CD14-positive monocyte (primary cell): Measurements from ENCODE around the gene KRT24. TPM values are rescaled to one million over a fixed set of nuclear protein-coding genes. Genes with fewer than 3 reads are reported as not detected.

ENCODE experiments used
- DNase-seq, 3 donors: peaks; one replicate each; pipeline ENCODE4 v3.0.0-alpha.2; 2011 to 2022
- H2AFZ ChIP-seq: 2 replicates; pipeline ENCODE4 v1.6.0; 2012; ENCODE audit warnings: mild to moderate bottlenecking, low read depth, low read length, inconsistent platforms; ENCODE audit not compliant: insufficient read depth, poor library complexity, severe bottlenecking
- H3K27ac ChIP-seq, 2 donors: 1 replicate in 1 of 2; 2 replicates in 1 of 2; pipeline ENCODE4 v1.5.1; 2012 to 2013; ENCODE audit warnings: low read length in 2 of 2, control low read depth in 1 of 2, inconsistent platforms in 1 of 2, low read depth in 1 of 2, mild to moderate bottlenecking in 1 of 2
- H3K27me3 ChIP-seq, 2 donors: one replicate each; pipeline versions ENCODE4 v1.6.0 to v1.6.1; 2011 to 2013; ENCODE audit warnings: low read length in 2 of 2; ENCODE audit not compliant: control insufficient read depth in 2 of 2, insufficient read depth in 2 of 2
- H3K36me3 ChIP-seq, 2 donors: replicated peaks in 1 of 2; 1 replicate in 1 of 2; 2 replicates in 1 of 2; pipeline versions ENCODE4 v1.5.1 to v1.6.1; 2012 to 2013; ENCODE audit warnings: low read length in 2 of 2, control low read depth in 1 of 2, inconsistent platforms in 1 of 2, mild to moderate bottlenecking in 1 of 2; ENCODE audit not compliant: insufficient read depth in 2 of 2, control insufficient read depth in 1 of 2
- H3K4me1 ChIP-seq, 2 donors: 1 replicate in 1 of 2; 2 replicates in 1 of 2; pipeline versions ENCODE4 v1.5.1 to v1.6.1; 2012 to 2013; ENCODE audit warnings: low read length in 2 of 2, control low read depth in 1 of 2, inconsistent platforms in 1 of 2, mild to moderate bottlenecking in 1 of 2, moderate library complexity in 1 of 2; ENCODE audit not compliant: insufficient read depth in 2 of 2, control insufficient read depth in 1 of 2
- H3K4me2 ChIP-seq: replicated peaks from 2 replicates; pipeline ENCODE3; 2012; ENCODE audit warnings: low read length, moderate library complexity, mild to moderate bottlenecking; ENCODE audit not compliant: poor library complexity, severe bottlenecking; ENCODE audit errors: extremely low read depth
- H3K4me3 ChIP-seq, 3 experiments: fragments of 200-600 bp in 1 of 3; sonication (generic) in 1 of 3; replicated peaks in 1 of 3; 1 replicate in 2 of 3; 2 replicates in 1 of 3; pipeline ENCODE4 v1.5.1; 2011 to 2013; ENCODE audit warnings: low read length in 3 of 3, mild to moderate bottlenecking in 3 of 3, control low read depth in 2 of 3, low read depth in 2 of 3, inconsistent platforms in 1 of 3, moderate library complexity in 1 of 3
- H3K79me2 ChIP-seq: 2 replicates; pipeline ENCODE4 v1.6.0; 2012; ENCODE audit warnings: mild to moderate bottlenecking, control low read depth, inconsistent platforms, low read length, moderate library complexity; ENCODE audit not compliant: insufficient read depth
- H3K9ac ChIP-seq: 2 replicates; pipeline ENCODE4 v1.6.0; 2017; ENCODE audit warnings: low read length, mild to moderate bottlenecking; ENCODE audit not compliant: insufficient read depth, poor library complexity, severe bottlenecking
- H3K9me3 ChIP-seq, 2 donors: replicated peaks in 1 of 2; 1 replicate in 1 of 2; 2 replicates in 1 of 2; pipeline versions ENCODE4 v1.5.1 to v1.6.1; 2012 to 2013; ENCODE audit warnings: low read length in 2 of 2, control low read depth in 1 of 2; ENCODE audit not compliant: control insufficient read depth in 1 of 2, insufficient read depth in 1 of 2
- H4K20me1 ChIP-seq: 2 replicates; pipeline ENCODE4 v1.6.0; 2012; ENCODE audit warnings: mild to moderate bottlenecking, low read length, control low read depth, moderate library complexity; ENCODE audit not compliant: insufficient read depth
- H3K27ac Mint-ChIP-seq, 7 donors: one replicate each; pipeline ENCODE4 v1.8.0; 2020; ENCODE audit warnings: mild to moderate bottlenecking in 7 of 7, mixed read lengths in 7 of 7, moderate library complexity in 6 of 7, inconsistent platforms in 2 of 7
- H3K27me3 Mint-ChIP-seq, 3 donors: one replicate each; pipeline ENCODE4 v1.8.0; 2021 to 2022; ENCODE audit warnings: low read depth in 3 of 3, mild to moderate bottlenecking in 3 of 3, mixed read lengths in 3 of 3, moderate library complexity in 3 of 3, inconsistent platforms in 1 of 3
- H3K36me3 Mint-ChIP-seq, 2 donors: one replicate each; pipeline ENCODE4 v1.8.0; 2020; ENCODE audit warnings: mixed read lengths in 2 of 2, inconsistent platforms in 1 of 2, mild to moderate bottlenecking in 1 of 2
- H3K4me1 Mint-ChIP-seq: one replicate; pipeline ENCODE4 v1.8.0; 2020; ENCODE audit warnings: mild to moderate bottlenecking, mixed read lengths
- H3K4me3 Mint-ChIP-seq, 2 donors: one replicate each; pipeline ENCODE4 v1.8.0; 2020; ENCODE audit warnings: mild to moderate bottlenecking in 2 of 2, mixed read lengths in 2 of 2, moderate library complexity in 1 of 2
- H3K9me3 Mint-ChIP-seq, 7 donors: one replicate each; pipeline ENCODE4 v1.8.0; 2020 to 2022; ENCODE audit warnings: mixed read lengths in 7 of 7, mild to moderate bottlenecking in 6 of 7, moderate library complexity in 6 of 7, inconsistent platforms in 2 of 7
- CTCF ChIP-seq: fragments of 200-600 bp; IDR thresholded peaks from one replicate; pipeline ENCODE4 v1.8.0; 2022; ENCODE audit warnings: antibody characterized with exemption, mild to moderate bottlenecking
- WGBS: methylation state at CpG from one replicate; pipeline ENCODE4 v1.1.5; 2013; ENCODE audit warnings: missing lambda C conversion rate; ENCODE audit not compliant: insufficient coverage; 5-methylcytosine and 5-hydroxymethylcytosine counted together
- intact Hi-C, 2 donors: fragments of 100-400 bp; cut with micrococcal nuclease; formaldehyde crosslinking; loops; one replicate each; pipeline versions ENCODE4 v1.15.0 to v1.15.1; 2023
- polyA plus RNA-seq, 3 donors: library from polyadenylated mRNA; depleted of rRNA in 1 of 3; unstranded in 2 of 3; stranded (reverse) in 1 of 3; fragments of 300-500 nt in 2 of 3; fragments of >200 nt in 1 of 3; fragmentation: Illumina TruSeq in 2 of 3; gene quantifications; 1 replicate in 2 of 3; 2 replicates in 1 of 3; pipeline ENCODE4 v1.2.3, GENCODE V29; 2012 to 2021

KRT24 gene
- polyA plus RNA-seq, 3 donors, result not detected

- Histone ChIP-seq H3K27ac (no peak overlapping the region), H4K20me1 (no peaks in the 10 kb centered on the region), H3K4me1 (no peaks in the 10 kb centered on the region), H3K79me2 (no peaks in the 10 kb centered on the region), H3K4me3 (no peak overlapping the region), H3K9me3 (no peaks in the 10 kb centered on the region), H3K4me2 (no peak overlapping the region), H3K36me3 (no peaks in the 10 kb centered on the region), H2AFZ (no peak overlapping the region), H3K27me3 (peaks cover 6 to 7% of the 10 kb centered on the region in 2 donors), H3K9ac (no peak overlapping the region)
- Mint-ChIP-seq H3K27ac (no peak overlapping the region), H3K9me3 (peaks cover 0 to 4% (median 2%) of the 10 kb centered on the region in 7 donors), H3K4me1 (no peaks in the 10 kb centered on the region), H3K4me3 (no peak overlapping the region), H3K27me3 (peaks cover 15 to 35% (median 34%) of the 10 kb centered on the region in 3 donors), H3K36me3 (no peaks in the 10 kb centered on the region)
- WGBS, result no CpG with 5 or more reads among the region's 2 CpGs
- no peak for TF ChIP-seq CTCF
- intact Hi-C loops, result no loop called here
- no peak for DNase-seq
Measured at GRCh38 chr17:40720899-40721298, 17.3 kb upstream of the KRT24 start.

- Mint-ChIP-seq H3K36me3 (no peaks in the 10 kb centered on the region), H3K4me3 (no peak overlapping the region), H3K9me3 (peaks cover 0 to 3% (median 0%) of the 10 kb centered on the region in 7 donors), H3K27me3 (peaks cover 16 to 42% (median 38%) of the 10 kb centered on the region in 3 donors), H3K27ac (no peak overlapping the region), H3K4me1 (no peaks in the 10 kb centered on the region)
- H4K20me1 ChIP-seq, result no peaks in the 10 kb centered on the region
- intact Hi-C loops, result no loop called here
- no peak for DNase-seq
- TF ChIP-seq CTCF, result no peak
- H3K4me1 ChIP-seq, result no peaks in the 10 kb centered on the region
- H3K9ac ChIP-seq, result no peak overlapping the region
- H3K9me3 ChIP-seq, result no peaks in the 10 kb centered on the region
- no peak overlapping the region for H2AFZ ChIP-seq
- H3K27me3 ChIP-seq, result peaks cover 2 to 11% of the 10 kb centered on the region in 2 donors
- 68% methylated on average over 4 of the region's 8 CpGs for WGBS
- H3K27ac ChIP-seq, result no peak overlapping the region
- no peak overlapping the region for H3K4me2 ChIP-seq
- H3K36me3 ChIP-seq, result no peaks in the 10 kb centered on the region
- H3K79me2 ChIP-seq, result no peaks in the 10 kb centered on the region
- H3K4me3 ChIP-seq, result no peak overlapping the region
Measured at GRCh38 chr17:40718930-40719329, 15.4 kb upstream of the KRT24 start.
